ENCODE data around the gene DPP10. TPM values are rescaled to one million over a fixed set of nuclear protein-coding genes. Genes with fewer than 3 reads are reported as not detected.

Gene DPP10
- total and polyA plus RNA-seq, 2 of the 13 experiments (the other 11 are each of a cell fraction or from before 2014, with no cell fraction given), result 0.95 to 1.7 TPM

GRCh38 chr2:114610677-114611076, 168.2 kb downstream of the DPP10 start (continued):
- no peak for TF ChIP-seq ZNF407 (CRISPR knock-in tag; IDR thresholded peaks at IDR 0.05; ENCODE audit: not compliant biosample characterization)
- no peak for TF ChIP-seq KLF16 (CRISPR knock-in tag; IDR thresholded peaks at IDR 0.05)

- ChIA-PET CTCF (ENCODE audit: low intra/inter-chr PET ratio, low total read pairs) (no interaction called here), POLR2A (no interaction called here)
- FAIRE-seq, result no peak
- TF ChIP-seq ATM (IDR thresholded peaks at IDR 0.05; ENCODE audit: borderline replicate concordance), result no peak
- no peak for TF ChIP-seq ZNF749 (CRISPR knock-in tag; IDR thresholded peaks at IDR 0.05; ENCODE audit: borderline replicate concordance)
- no peak for TF ChIP-seq THAP8 (CRISPR knock-in tag; IDR thresholded peaks at IDR 0.05; ENCODE audit: borderline replicate concordance)
- TF ChIP-seq NFE2L1 (CRISPR knock-in tag; IDR thresholded peaks at IDR 0.05; ENCODE audit: borderline replicate concordance), result no peak
- TF ChIP-seq MIER2 (CRISPR knock-in tag; IDR thresholded peaks at IDR 0.05), result no peak
- no peak for TF ChIP-seq ZNF546 (CRISPR knock-in tag; conservative IDR thresholded peaks at IDR 0.05)
- no peak for TF ChIP-seq TAF1 (CRISPR knock-in tag; IDR thresholded peaks at IDR 0.05)
- TF ChIP-seq ZIK1 (CRISPR knock-in tag; IDR thresholded peaks at IDR 0.05; ENCODE audit: borderline replicate concordance, low read depth), result no peak
- no peak for TF ChIP-seq CREM (IDR thresholded peaks at IDR 0.05)
- TF ChIP-seq CREM (CRISPR knock-in tag; IDR thresholded peaks at IDR 0.05), result no peak
- no peak for TF ChIP-seq ZNF777 (CRISPR knock-in tag; IDR thresholded peaks at IDR 0.05)
- no peak for TF ChIP-seq BRD4 (CRISPR knock-in tag; IDR thresholded peaks at IDR 0.05)
- no peak for TF ChIP-seq JUNB (CRISPR knock-in tag; IDR thresholded peaks at IDR 0.05; ENCODE audit: borderline replicate concordance)
- no peak for TF ChIP-seq ZNF207 (IDR thresholded peaks at IDR 0.05; ENCODE audit: borderline replicate concordance)
Observed at GRCh38 chr2:114614592-114614991, 172.2 kb downstream of the DPP10 start.

More at GRCh38 chr2:114614592-114614991, 172.2 kb downstream of the DPP10 start:
- no peaks in the 10 kb centered on the region for H3K79me2 ChIP-seq (ENCODE audit: insufficient read depth, low read length)
- no peak overlapping the region for H2AFZ ChIP-seq (ENCODE audit: low read length)
- DNase-seq (ENCODE audit: low spot score), result no peak
- in situ Hi-C loops (cut with HindIII; ENCODE audit: extremely low pct_ligation_motif_present, low pct_unique_long_range_greater_than_20kb) (no loop called here), intact Hi-C loops (cut with micrococcal nuclease; ENCODE audit: unreplicated experiment) (no loop called here)
- H3K4me2 ChIP-seq (ENCODE audit: low read depth, low read length), result no peak overlapping the region
- H3K27ac ChIP-seq (ENCODE audit: extremely low read length, insufficient read depth, low read length), result no peak overlapping the region
- no TSS peak for BruUV-seq (replicated peaks)
- H3K9me3 ChIP-seq (ENCODE audit: low read length), result no peaks in the 10 kb centered on the region
- no peaks in the 10 kb centered on the region for H3K36me3 ChIP-seq (replicated peaks in 1 of 2; ENCODE audit: control insufficient read depth in 1 of 2, insufficient read depth in 2 of 2, low read length in 2 of 2)
- no peaks in the 10 kb centered on the region for H3K4me1 ChIP-seq (ENCODE audit: insufficient read depth, low read length)
- H3K27me3 ChIP-seq (ENCODE audit: control insufficient read depth in 1 of 2, insufficient read depth in 2 of 2, low read length in 2 of 2), result no peaks in the 10 kb centered on the region
- no peak for ATAC-seq
- 3% methylated on average over 4 of the region's 4 CpGs for WGBS (ENCODE audit: low lambda C conversion rate)
- H3K4me3 ChIP-seq (replicated peaks in 1 of 3; ENCODE audit: insufficient read depth in 1 of 3, low read depth in 2 of 3, low read length in 3 of 3), result no peak overlapping the region
- no peaks in the 10 kb centered on the region for H4K20me1 ChIP-seq (ENCODE audit: insufficient read depth, low read length)
- H3K9ac ChIP-seq (ENCODE audit: insufficient read depth, low read depth, low read length), result no peak overlapping the region

All from HepG2 (cell line).